HG03520 (cell line): ENCODE data around the gene SLC11A1.

Experiments
- ATAC-seq: cut with Tn5 transposase; IDR thresholded peaks from one replicate; pipeline ENCODE4 v1.9.1; 2021; ENCODE audit warnings: mild to moderate bottlenecking, moderate library complexity; ENCODE audit not compliant: unreplicated experiment

Gene SLC11A1

DNA sequence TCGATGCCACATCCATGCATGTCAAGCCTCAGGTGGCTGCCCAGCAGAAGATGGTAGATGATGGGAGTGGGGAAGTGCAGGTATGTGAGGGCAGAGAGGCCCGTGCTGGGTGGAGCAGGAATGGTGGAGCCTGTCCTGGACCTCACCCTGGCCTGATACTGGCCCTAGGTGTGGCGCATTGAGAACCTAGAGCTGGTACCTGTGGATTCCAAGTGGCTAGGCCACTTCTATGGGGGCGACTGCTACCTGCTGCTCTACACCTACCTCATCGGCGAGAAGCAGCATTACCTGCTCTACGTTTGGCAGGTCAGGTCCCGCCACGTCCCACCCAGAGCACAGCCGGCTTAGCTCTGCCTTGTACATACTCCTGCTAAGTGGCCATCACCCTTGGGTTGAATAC, 49.8 kb downstream of the SLC11A1 start:
- ATAC-seq = no peak

- no peak for ATAC-seq
These were observed 50.7 kb downstream of the SLC11A1 start for GRCh38 chr2:218432676-218433365.

GRCh38 chr2:218434456-218434855, 52.4 kb downstream of the SLC11A1 start:
- ATAC-seq = no peak

- no peak for ATAC-seq
These were observed 53.2 kb downstream of the SLC11A1 start for GRCh38 chr2:218435003-218435982.

GRCh38 chr2:218436992-218437391, 54.9 kb downstream of the SLC11A1 start:
- no peak for ATAC-seq

DNA sequence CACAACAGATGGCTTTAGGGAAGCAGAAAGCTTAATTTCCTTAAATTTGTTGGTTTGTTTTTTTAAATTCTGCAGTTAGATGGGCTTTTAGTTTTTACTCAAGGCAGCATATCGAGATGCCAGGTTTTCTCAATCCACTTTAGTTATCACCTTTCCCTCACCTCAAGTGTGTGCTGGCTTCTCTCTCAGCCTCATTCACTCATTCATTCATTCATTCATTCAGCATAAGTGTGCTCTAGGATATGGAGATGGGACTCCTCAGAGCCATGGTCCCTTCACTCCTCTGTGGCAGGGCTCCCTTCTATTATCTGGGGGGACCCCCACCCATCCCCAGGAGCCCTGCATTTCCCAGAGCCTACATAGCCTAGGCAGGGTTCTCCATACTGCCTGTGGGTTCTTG, 55.9 kb downstream of the SLC11A1 start:
- ATAC-seq = no peak

GRCh38 chr2:218438596-218438995, 56.5 kb downstream of the SLC11A1 start:
- ATAC-seq = no peak

DNA sequence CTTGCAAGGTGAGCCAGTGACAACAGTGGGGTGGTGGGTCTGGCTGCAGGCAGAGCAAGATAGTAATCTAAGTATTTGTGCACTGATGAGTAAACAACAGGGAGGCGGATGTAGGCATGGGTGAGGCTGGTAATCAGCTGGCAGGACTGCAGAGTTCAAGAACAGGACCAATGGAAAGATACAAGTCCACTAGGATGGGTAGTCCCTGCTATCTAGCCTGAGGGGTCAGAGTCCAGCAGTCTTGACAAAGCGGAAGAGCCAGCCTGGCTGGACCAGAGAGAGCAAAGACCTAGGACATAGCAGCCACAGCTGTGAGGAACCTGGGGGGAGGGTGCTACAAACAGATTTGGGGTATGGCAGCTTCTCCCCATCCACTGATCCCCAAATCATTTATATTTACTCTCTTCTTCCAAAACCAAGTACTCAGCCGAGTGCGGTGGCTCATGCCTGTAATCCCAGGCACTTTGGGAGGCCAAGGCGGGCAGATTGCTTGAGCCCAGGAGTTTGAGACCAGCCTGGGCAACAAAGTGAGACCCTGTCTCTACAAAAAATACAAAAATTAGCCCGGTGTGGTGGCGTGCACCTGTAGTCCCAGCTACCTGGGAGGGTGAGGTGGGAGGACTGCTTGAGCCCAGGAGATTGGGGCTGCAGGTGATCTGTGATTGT, 62.8 kb downstream of the SLC11A1 start:
- no peak for ATAC-seq

- ATAC-seq = no peak
These were observed 63.5 kb downstream of the SLC11A1 start for GRCh38 chr2:218445602-218446001.
